ENCODE measurements around the gene FHIT.
A peak's percentile ranks its signal among the peaks of the same experiment; 100 is the strongest.

The FHIT gene

DNA sequence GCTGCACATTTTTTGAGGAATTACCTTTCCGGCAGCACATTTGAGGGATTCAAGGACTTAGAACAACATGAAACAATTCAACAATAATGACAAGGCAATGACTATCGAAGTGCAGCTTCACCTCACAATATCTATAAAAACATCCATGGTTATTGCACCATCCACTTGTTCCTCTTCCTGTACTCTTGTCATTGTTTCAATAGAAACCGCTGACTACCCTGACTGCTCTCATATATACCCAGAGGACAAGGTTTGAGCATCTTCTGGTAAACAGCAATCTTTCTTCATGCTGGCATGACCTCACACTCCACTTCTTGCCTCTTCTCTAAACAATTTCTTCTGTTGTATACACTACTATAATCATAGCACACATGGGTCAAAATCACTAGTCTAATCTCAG is 864.9 kb downstream of the FHIT start:
- no peak for DNase-seq

GRCh38 chr3:60384341-60384740 is 866.9 kb downstream of the FHIT start:
- DNase-seq, result no peak

GRCh38 chr3:60383345-60383744 is 867.9 kb downstream of the FHIT start:
- no peak for DNase-seq

GRCh38 chr3:60366486-60366885 is 884.8 kb downstream of the FHIT start:
- no peak for DNase-seq

DNA sequence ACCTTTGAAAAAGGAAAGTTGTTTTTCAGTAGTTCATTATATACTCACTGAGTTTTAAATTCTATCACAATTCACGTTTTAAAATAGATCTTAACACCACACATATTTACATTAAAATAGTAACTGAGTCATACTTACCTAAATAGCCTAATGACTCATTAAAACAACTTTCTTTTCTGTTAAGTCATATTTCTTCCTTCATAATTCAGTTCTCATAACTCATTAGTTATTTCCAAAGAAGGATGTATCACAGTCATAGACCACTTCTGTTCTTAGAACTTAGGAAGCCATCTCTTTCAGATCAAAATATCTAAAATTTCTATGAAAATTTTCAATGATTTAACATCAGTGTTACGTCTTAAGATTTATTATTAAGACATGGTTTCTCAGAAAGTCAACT is 885.9 kb downstream of the FHIT start:
- no peak for DNase-seq

DNA sequence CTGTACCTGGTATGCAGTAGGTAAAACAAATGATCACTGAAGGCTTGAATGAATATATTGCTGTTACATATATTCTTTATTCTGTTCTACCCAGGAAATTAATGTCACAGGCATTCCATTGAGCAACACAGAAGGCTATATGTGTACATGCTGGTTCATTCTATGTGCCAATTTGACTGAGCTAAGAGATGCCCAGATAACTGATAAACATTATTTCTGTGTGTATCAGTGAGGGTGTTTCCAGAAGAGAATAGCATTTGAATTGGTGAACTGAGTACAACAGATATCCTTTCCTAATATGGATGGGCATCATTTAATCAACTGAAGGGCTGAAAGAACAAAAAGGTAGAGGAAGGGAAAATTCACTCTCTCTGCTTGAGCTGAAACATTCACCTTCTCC is 886.8 kb downstream of the FHIT start:
- DNase-seq, result no peak

DNA sequence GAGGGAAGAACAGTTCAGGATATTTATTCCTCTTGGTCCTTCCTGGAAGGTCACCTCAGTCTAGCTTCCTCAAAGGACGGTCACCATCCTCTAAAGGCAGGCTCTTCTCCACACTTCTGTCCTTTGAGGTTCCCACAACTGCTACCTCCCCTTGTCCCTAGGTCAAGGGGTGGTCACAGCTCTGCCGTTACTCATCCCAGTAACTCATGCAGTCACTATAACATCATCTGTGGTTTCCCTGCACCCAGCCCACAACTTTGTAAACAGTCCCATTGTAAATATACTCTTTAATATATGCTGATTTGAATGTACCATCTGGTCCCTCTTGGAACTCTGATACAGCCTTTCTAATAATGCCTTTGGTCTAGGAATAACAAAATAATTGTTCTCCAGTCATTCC is 887.4 kb downstream of the FHIT start:
- DNase-seq, result no peak

DNA sequence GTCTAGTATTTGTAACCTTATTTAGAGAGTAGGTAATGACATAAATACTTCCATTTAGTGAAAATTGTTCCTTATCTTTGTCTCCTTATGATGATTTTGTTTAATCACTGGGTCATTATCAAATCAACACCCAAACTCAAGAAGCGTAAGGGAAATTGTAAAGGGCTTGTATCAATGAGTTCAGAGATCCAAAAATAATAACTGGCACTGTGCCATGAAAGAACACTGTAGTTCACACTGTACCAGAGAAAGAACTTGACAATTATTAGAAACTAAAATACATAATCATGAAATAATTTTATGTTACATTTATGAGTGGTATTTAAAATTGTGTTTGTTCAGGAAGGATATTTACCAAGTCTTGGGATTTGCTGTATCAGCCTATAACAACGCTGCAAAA is 895.4 kb downstream of the FHIT start:
- no peak for DNase-seq

- no peak for DNase-seq
Measured at GRCh38 chr3:60351481-60351880, 899.8 kb downstream of the FHIT start.

GRCh38 chr3:60344340-60344739 is 906.9 kb downstream of the FHIT start:
- no peak for DNase-seq

- DNase-seq, result no peak
Measured at GRCh38 chr3:60343831-60344230, 907.4 kb downstream of the FHIT start.

GRCh38 chr3:60339304-60339703 is 911.9 kb downstream of the FHIT start:
- DNase-seq, result no peak

- DNase-seq, result no peak
Measured at GRCh38 chr3:60337421-60337820, 913.8 kb downstream of the FHIT start.

DNA sequence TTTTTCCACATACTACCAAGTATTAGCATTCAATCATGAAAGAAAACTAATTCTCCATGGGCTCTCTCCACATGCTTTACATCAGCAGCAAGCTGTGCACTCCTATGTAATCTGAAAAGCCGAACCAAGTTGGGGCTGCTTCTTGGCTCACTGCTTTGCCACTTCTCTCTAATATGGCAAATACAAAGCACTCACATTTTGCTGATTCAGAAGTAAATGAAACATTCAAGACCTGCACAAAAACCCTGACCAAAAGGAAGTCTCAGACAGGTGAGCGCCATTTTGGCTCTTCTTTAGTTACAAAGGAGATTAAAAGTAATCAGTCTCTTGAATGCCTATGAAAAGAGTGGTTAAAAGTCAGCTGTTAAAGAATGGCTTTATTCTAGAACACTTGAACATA is 915.2 kb downstream of the FHIT start:
- DNase-seq, result no peak

DNA sequence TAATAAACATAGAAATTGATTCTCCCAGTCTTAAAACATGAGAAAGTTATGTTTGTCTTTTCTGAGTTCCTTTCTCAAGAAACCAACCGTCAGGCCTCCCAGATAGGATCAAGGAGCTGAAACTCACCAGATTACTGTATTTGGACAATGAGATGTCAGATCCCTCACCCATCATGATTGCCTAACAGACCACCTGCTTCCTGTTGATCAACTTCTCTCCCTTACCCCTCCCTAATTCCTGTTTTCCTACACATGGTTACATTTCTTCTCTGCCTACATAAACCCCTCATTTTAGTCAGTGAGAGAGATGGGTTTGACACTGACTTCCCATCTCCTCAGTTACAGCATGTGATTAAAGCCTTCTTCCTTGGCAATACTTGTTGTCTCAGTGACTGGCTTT is 917.5 kb downstream of the FHIT start:
- DNase-seq, result no peak

DNA sequence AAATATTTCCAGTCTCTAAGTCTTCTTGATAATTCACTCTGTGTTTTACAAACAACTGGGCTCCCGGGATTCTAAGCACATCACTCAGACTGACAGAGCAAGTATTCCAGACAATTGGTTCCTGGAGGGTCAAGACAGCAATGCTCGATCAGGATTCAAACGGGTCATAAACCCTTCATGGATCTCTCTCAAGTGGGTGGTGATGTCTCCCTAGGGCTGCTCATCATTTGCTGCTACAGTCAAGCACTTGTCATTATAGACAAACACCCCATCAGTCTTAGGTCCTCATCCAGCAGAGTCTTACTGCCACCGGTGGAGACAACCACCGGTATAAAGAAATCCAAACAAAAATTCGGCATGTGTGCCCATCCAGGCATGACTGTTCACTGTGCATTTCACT is 921.1 kb downstream of the FHIT start:
- peak; percentile 12 for DNase-seq

DNA sequence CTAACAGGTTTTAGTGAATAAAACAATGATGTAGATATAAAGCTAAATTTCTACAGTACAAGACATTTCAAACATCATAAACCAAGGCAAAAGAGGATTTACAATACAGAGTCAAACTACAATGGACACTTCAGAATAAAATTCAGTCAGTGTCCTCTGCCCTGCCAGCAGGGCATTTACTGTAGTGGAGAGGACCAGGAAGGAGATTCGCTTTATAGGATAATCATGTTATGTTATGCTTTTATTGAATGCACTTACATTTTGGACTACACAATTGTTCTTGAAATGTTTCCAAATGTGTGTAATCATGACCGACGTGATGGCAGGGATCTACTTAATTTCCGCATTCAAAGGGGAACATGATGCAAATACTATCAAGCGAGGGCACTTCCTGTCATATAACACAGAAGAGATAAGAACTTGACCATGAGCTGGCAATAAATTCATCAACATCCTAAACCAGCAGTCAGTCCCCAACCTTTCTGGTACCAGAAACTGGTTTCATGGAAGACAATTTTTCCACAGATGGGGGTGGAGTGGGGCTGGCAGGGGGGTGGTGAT is 925.6 kb downstream of the FHIT start:
- DNase-seq, result no peak

DNA sequence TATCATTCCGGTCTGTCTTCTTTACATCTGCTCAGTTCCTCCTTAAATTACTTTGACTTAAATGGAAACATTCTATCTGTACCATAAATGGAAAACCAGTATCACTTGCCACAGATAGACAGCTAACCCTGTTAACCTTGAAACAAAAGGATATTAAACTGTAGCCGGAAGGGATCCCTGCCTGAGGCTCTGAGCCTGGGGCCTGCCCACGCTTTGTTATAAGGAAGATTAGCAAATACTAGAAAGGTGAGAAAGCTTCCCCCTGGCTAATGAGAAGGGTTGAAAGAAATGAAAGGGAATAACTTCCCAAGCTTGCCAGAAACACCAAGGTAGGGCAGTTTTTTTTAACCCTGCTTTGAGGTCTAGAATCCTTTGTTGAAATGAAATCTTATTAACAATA is 927.6 kb downstream of the FHIT start:
- no peak for DNase-seq

- no peak for DNase-seq
Measured at GRCh38 chr3:60323180-60323579, 928.1 kb downstream of the FHIT start.

- no peak for DNase-seq
Measured at GRCh38 chr3:60322298-60322856, 928.9 kb downstream of the FHIT start.

DNA sequence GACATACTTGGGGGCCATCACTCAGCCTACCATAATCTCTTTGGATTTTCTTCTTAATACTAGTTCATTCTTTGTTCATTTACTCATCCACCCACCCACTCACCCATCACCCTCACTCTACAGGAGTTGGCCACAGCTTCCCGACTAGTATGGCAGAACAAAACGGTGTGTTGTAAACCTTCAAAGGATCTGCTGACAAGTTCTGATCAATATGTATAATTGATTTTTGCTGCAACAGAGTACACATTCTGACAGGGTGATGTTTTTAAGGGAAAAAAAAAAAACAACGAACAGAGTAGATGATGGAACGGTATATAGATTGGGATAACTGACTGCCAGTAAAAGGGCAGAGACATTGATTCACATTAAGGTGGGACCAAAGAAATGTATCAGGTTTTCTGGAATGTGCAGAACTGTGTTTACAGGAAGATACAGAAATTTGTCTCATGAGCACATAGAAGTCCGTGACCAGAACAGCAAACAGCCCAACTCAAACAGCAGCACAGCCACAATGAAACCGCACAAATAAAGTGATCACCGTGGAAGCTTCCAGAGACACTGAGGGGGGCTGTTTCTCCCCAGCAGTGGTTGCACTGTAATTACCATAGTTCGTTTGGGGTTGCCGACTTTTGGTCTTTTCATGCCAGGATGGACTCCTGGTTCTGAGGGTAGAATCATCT is 931.9 kb downstream of the FHIT start:
- DNase-seq, result no peak

GRCh38 chr3:60316121-60316797 is 935.0 kb downstream of the FHIT start:
- DNase-seq, result no peak

- no peak for DNase-seq
Measured at GRCh38 chr3:60313951-60314461, 937.2 kb downstream of the FHIT start.

DNA sequence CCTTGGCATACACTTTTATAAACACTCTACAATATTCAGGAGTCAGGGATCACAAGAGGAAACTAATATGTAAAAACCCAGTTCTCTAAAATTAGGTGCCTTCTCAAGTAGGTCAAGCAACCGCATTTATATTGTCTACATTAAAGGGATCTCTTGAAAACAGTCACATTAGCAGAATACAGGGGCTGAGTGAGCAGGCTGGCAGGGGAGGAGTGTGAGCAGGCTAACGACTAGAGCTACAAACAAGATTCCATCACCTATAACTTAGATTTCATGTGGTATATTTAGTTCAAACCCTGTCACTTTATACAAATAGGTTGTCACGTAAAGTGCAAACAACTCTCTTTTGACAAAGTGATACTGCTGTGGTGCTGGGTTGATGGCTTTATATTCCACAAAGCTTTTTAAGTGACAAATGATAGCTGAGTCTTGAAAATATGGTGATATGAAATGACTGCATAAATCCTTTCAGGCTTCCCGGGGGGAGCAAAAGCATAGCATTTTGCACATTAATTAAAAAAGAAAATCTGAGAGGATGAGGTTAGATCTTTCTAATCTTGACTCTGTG is 937.9 kb downstream of the FHIT start:
- DNase-seq, result no peak
